Fibroblast of lung (primary cell): Measurements from ENCODE around the gene SLC13A3. TPM values are rescaled to one million over a fixed set of nuclear protein-coding genes. Genes with fewer than 3 reads are reported as not detected.

Source experiments
- DNase-seq, 2 donors: peaks; one replicate each; pipeline versions ENCODE4 v3.0.0 to v3.0.0-alpha.2; 2010; ENCODE audit warnings: low read depth in 2 of 2
- H2AFZ ChIP-seq: 2 replicates; pipeline ENCODE4 v1.5.1; 2012; ENCODE audit warnings: low read length, control low read depth, inconsistent platforms
- H3K27ac ChIP-seq: 2 replicates; pipeline ENCODE4 v1.5.1; 2011; ENCODE audit warnings: low read length, control low read depth; ENCODE audit not compliant: insufficient read depth
- H3K27me3 ChIP-seq: 2 replicates; pipeline ENCODE4 v1.5.1; 2011; ENCODE audit warnings: mild to moderate bottlenecking, low read length; ENCODE audit not compliant: control insufficient read depth, insufficient read depth
- H3K36me3 ChIP-seq: 2 replicates; pipeline ENCODE4 v1.5.1; 2011; ENCODE audit warnings: low read length; ENCODE audit not compliant: control insufficient read depth, insufficient read depth
- H3K4me1 ChIP-seq: 2 replicates; pipeline ENCODE4 v1.5.1; 2011; ENCODE audit warnings: low read length; ENCODE audit not compliant: control insufficient read depth, insufficient read depth; ENCODE audit errors: extremely low read depth
- H3K4me2 ChIP-seq: 2 replicates; pipeline ENCODE4 v1.5.1; 2011; ENCODE audit warnings: low read length, control low read depth; ENCODE audit not compliant: insufficient read depth; ENCODE audit errors: extremely low read depth
- H3K4me3 ChIP-seq, 4 experiments: fragments of 200-600 bp in 1 of 4; sonication (generic) in 1 of 4; replicated peaks in 1 of 4; 2 replicates each; pipeline ENCODE4 v1.5.1; 2011 to 2016; ENCODE audit warnings: low read length in 4 of 4, low read depth in 3 of 4, mild to moderate bottlenecking in 3 of 4, control low read depth in 2 of 4, inconsistent platforms in 1 of 4, mixed read lengths in 1 of 4; ENCODE audit not compliant: insufficient read depth in 1 of 4; ENCODE audit errors: control extremely low read depth in 1 of 4
- H3K79me2 ChIP-seq: 2 replicates; pipeline ENCODE4 v1.5.1; 2012; ENCODE audit warnings: mild to moderate bottlenecking, low read length, inconsistent platforms; ENCODE audit not compliant: control insufficient read depth, insufficient read depth
- H3K9ac ChIP-seq: 2 replicates; pipeline ENCODE4 v1.5.1; 2011; ENCODE audit warnings: mild to moderate bottlenecking, low read length, control low read depth; ENCODE audit not compliant: insufficient read depth
- H3K9me3 ChIP-seq: 2 replicates; pipeline ENCODE4 v1.5.1; 2012; ENCODE audit warnings: low read depth, low read length; ENCODE audit not compliant: control insufficient read depth, insufficient read depth
- H4K20me1 ChIP-seq: 2 replicates; pipeline ENCODE4 v1.5.1; 2011; ENCODE audit warnings: low read length; ENCODE audit not compliant: control insufficient read depth, insufficient read depth; ENCODE audit errors: extremely low read depth
- EZH2 ChIP-seq: IDR thresholded peaks from 2 replicates; pipeline ENCODE4 v1.5.1; 2012; ENCODE audit warnings: low read length, control low read depth, mild to moderate bottlenecking; ENCODE audit errors: missing control alignments
- polyA plus RNA-seq, 2 donors: library from polyadenylated mRNA; depleted of rRNA in 1 of 2; stranded (reverse) in 1 of 2; unstranded in 1 of 2; fragments of >200 nt; gene quantifications; 2 replicates each; pipeline ENCODE4 v1.2.1, GENCODE V29; 2011 to 2012; ENCODE audit warnings: missing spikeins in 1 of 2
- total RNA-seq: library from RNA; depleted of rRNA; stranded (reverse); fragments of >200 nt; gene quantifications from 2 replicates; pipeline ENCODE4 v1.2.1, GENCODE V29; 2014
- TF ChIP-seq, protein P1 (sequence below), 2 donors: IDR thresholded peaks in 1 of 2; conservative IDR thresholded peaks in 1 of 2; 1 replicate in 1 of 2; 2 replicates in 1 of 2; pipeline ENCODE4 v1.5.1; 2011 to 2012; ENCODE audit warnings: low read length in 2 of 2, control low read depth in 1 of 2, inconsistent platforms in 1 of 2, low read depth in 1 of 2, mild to moderate bottlenecking in 1 of 2

SLC13A3 gene
- total and polyA plus RNA-seq, 2 donors (not counting 1 experiment from before 2014, with no cell fraction given), result 2.2 to 5.6 TPM

DNA sequence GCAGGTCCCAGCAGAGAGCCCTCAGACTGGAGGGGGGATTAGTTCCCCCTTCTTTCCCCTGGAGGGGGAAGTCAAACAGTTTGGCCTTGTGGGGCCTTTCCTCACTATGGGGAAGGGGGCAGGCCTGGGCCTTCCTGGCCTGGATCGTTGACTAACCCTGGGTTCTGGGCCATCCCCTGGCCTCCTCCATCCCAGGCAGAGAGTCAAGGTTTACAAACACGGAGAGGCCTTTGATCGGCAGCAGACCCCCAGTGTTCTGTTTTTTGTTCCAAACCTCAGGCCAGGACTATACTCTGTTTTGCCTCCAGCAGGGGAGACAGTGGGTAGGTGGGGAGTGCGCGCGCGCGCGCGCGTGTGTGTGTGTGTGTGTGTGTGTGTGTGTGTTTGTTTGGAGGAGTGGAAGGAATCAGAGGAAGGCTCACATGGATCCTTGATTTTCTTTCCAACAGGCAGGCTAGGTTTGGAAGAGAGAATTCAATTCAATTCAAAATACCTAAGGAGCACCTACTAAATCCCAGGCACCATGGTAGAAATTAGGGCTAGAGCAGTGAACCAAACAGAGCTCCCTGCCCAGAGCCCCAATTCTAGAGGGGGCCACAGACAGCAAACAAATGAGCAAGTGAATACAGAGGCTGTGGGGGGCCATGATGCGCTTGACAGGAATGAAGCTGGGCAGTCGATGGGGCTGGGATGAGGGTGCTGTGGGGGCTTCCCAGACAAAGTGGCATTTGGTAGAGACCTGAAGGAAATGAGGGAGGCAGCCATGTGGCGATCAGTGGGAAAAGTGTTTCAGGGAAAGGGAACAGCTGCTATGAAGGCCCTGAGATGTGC is 23.2 kb upstream of the SLC13A3 start:
- DNase-seq, result no peak
- no peaks in the 10 kb centered on the region for H3K36me3 ChIP-seq
- no peaks in the 10 kb centered on the region for H3K4me1 ChIP-seq
- H3K4me3 ChIP-seq, result no peak overlapping the region
- no peaks in the 10 kb centered on the region for H3K79me2 ChIP-seq
- no peaks in the 10 kb centered on the region for H3K27me3 ChIP-seq
- no peak overlapping the region for H3K4me2 ChIP-seq
- no peaks in the 10 kb centered on the region for H3K9me3 ChIP-seq
- H3K27ac ChIP-seq, result no peak overlapping the region
- no peak overlapping the region for H2AFZ ChIP-seq
- no peak for TF ChIP-seq EZH2
- TF ChIP-seq, protein P1, sequence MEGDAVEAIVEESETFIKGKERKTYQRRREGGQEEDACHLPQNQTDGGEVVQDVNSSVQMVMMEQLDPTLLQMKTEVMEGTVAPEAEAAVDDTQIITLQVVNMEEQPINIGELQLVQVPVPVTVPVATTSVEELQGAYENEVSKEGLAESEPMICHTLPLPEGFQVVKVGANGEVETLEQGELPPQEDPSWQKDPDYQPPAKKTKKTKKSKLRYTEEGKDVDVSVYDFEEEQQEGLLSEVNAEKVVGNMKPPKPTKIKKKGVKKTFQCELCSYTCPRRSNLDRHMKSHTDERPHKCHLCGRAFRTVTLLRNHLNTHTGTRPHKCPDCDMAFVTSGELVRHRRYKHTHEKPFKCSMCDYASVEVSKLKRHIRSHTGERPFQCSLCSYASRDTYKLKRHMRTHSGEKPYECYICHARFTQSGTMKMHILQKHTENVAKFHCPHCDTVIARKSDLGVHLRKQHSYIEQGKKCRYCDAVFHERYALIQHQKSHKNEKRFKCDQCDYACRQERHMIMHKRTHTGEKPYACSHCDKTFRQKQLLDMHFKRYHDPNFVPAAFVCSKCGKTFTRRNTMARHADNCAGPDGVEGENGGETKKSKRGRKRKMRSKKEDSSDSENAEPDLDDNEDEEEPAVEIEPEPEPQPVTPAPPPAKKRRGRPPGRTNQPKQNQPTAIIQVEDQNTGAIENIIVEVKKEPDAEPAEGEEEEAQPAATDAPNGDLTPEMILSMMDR (conservative IDR thresholded peaks at IDR 0.05 in 1 of 2, IDR thresholded peaks at IDR 0.05 in 1 of 2; ENCODE audit: low read depth in 1 of 2, low read length in 2 of 2), result no peak
- no peaks in the 10 kb centered on the region for H4K20me1 ChIP-seq
- H3K9ac ChIP-seq, result no peak overlapping the region

- no peaks in the 10 kb centered on the region for H3K4me1 ChIP-seq
- TF ChIP-seq, protein P1 (conservative IDR thresholded peaks at IDR 0.05 in 1 of 2, IDR thresholded peaks at IDR 0.05 in 1 of 2; ENCODE audit: low read depth in 1 of 2, low read length in 2 of 2), result no peak
- no peak for TF ChIP-seq EZH2
- H3K4me2 ChIP-seq, result no peak overlapping the region
- no peak overlapping the region for H3K9ac ChIP-seq
- H3K27ac ChIP-seq, result no peak overlapping the region
- no peaks in the 10 kb centered on the region for H3K79me2 ChIP-seq
- H3K27me3 ChIP-seq, result no peaks in the 10 kb centered on the region
- no peaks in the 10 kb centered on the region for H3K9me3 ChIP-seq
- H3K4me3 ChIP-seq, result no peak overlapping the region
- no peaks in the 10 kb centered on the region for H3K36me3 ChIP-seq
- no peaks in the 10 kb centered on the region for H4K20me1 ChIP-seq
- no peak for DNase-seq
- H2AFZ ChIP-seq, result no peak overlapping the region
Measured at GRCh38 chr20:46673394-46674252, 22.4 kb upstream of the SLC13A3 start.

- Histone ChIP-seq H3K9ac (no peak overlapping the region), H4K20me1 (no peaks in the 10 kb centered on the region), H2AFZ (no peak overlapping the region), H3K27ac (no peak overlapping the region), H3K4me1 (no peaks in the 10 kb centered on the region), H3K4me2 (no peak overlapping the region), H3K4me3 (no peak overlapping the region), H3K36me3 (no peaks in the 10 kb centered on the region), H3K9me3 (no peaks in the 10 kb centered on the region), H3K79me2 (no peaks in the 10 kb centered on the region), H3K27me3 (no peaks in the 10 kb centered on the region)
- DNase-seq, result no peak
- no peak for TF ChIP-seq EZH2
- TF ChIP-seq, protein P1 (conservative IDR thresholded peaks at IDR 0.05 in 1 of 2, IDR thresholded peaks at IDR 0.05 in 1 of 2; ENCODE audit: low read depth in 1 of 2, low read length in 2 of 2), result no peak
Measured at GRCh38 chr20:46672543-46673148, 21.4 kb upstream of the SLC13A3 start.
